B cell (primary cell): ENCODE results near the gene IRGC. TPM values are rescaled to one million over a fixed set of nuclear protein-coding genes. Genes with fewer than 3 reads are reported as not detected.

Experiments used
- ATAC-seq: fragments of 200-7000 bp; cut with Tn5 transposase; one replicate; pipeline ENCODE4 v1.10.0; 2021; ENCODE audit warnings: low read depth, mild to moderate bottlenecking, moderate number of reproducible peaks, moderate library complexity
- CTCF ChIA-PET: fragments of 350-600 bp; sonication (Branson Sonifier 250); formaldehyde crosslinking; loops from one replicate; lab custom pipeline; 2021; ENCODE audit warnings: antibody characterized with exemption, inconsistent platforms; lab: Charles Lee
- POLR2A ChIA-PET: fragments of 350-600 bp; sonication (Branson Sonifier 250); formaldehyde crosslinking; loops from one replicate; lab custom pipeline; 2021; ENCODE audit warnings: antibody characterized with exemption; lab: Charles Lee
- DNase-seq: peaks from one replicate; pipeline ENCODE4 v3.0.0; 2013
- H2AFZ ChIP-seq: 2 replicates; pipeline ENCODE4 v1.6.1; 2012; ENCODE audit warnings: mild to moderate bottlenecking, low read depth, low read length; ENCODE audit not compliant: insufficient read depth, poor library complexity, severe bottlenecking
- H3K27ac ChIP-seq, 2 donors: 1 replicate in 1 of 2; 2 replicates in 1 of 2; pipeline ENCODE4 v1.5.1; 2012 to 2013; ENCODE audit warnings: low read length in 2 of 2, mild to moderate bottlenecking in 2 of 2, moderate library complexity in 1 of 2
- H3K27me3 ChIP-seq, 4 experiments: fragments of 200-600 bp in 1 of 4; sonication (generic) in 1 of 4; replicated peaks in 1 of 4; 1 replicate in 2 of 4; 2 replicates in 2 of 4; pipeline versions ENCODE4 v1.6.1 to v1.7.0; 2013 to 2016; ENCODE audit warnings: low read length in 3 of 4, mild to moderate bottlenecking in 2 of 4, mixed read lengths in 1 of 4, moderate library complexity in 1 of 4; ENCODE audit not compliant: insufficient read depth in 4 of 4, control insufficient read depth in 3 of 4; ENCODE audit errors: control extremely low read depth in 1 of 4
- H3K36me3 ChIP-seq, 2 experiments: replicated peaks in 1 of 2; 1 replicate in 1 of 2; 2 replicates in 1 of 2; pipeline versions ENCODE4 v1.6.1 to v1.7.1; 2013; ENCODE audit warnings: low read length in 1 of 2; ENCODE audit not compliant: insufficient read depth in 2 of 2, control insufficient read depth in 1 of 2; ENCODE audit errors: control extremely low read depth in 1 of 2, extremely low read depth in 1 of 2
- H3K4me1 ChIP-seq, 2 donors: fragments of 200-600 bp in 1 of 2; sonication (generic) in 1 of 2; 1 replicate in 1 of 2; 2 replicates in 1 of 2; pipeline versions ENCODE4 v1.5.1 to v1.6.1; 2013 to 2017; ENCODE audit warnings: low read length in 2 of 2; ENCODE audit not compliant: control insufficient read depth in 2 of 2, insufficient read depth in 2 of 2
- H3K4me2 ChIP-seq: replicated peaks from 2 replicates; pipeline ENCODE3; 2012; ENCODE audit warnings: mild to moderate bottlenecking, low read depth, low read length; ENCODE audit not compliant: poor library complexity, severe bottlenecking
- H3K4me3 ChIP-seq, 5 experiments: fragments of 200-600 bp in 1 of 5; sonication (generic) in 1 of 5; 1 replicate in 3 of 5; 2 replicates in 2 of 5; pipeline versions ENCODE4 v1.5.1 to v1.7.0; 2011 to 2016; ENCODE audit warnings: low read length in 4 of 5, mild to moderate bottlenecking in 4 of 5, low read depth in 2 of 5, control low read depth in 1 of 5, moderate library complexity in 1 of 5; ENCODE audit not compliant: insufficient read depth in 1 of 5; ENCODE audit errors: control extremely low read depth in 1 of 5, extremely low read depth in 1 of 5
- H3K79me2 ChIP-seq: fragments of 200-600 bp; sonication (generic); one replicate; pipeline ENCODE4 v1.6.0; 2016; ENCODE audit warnings: low read length; ENCODE audit not compliant: control insufficient read depth, insufficient read depth
- H3K9ac ChIP-seq: fragments of 200-600 bp; sonication (generic); 2 replicates; pipeline ENCODE4 v1.6.1; 2017; ENCODE audit warnings: mild to moderate bottlenecking, low read length, moderate library complexity
- H3K9me3 ChIP-seq, 3 donors: one replicate each; pipeline versions ENCODE4 v1.6.1 to v1.7.1; 2013; ENCODE audit warnings: low read length in 2 of 3; ENCODE audit not compliant: control insufficient read depth in 2 of 3, insufficient read depth in 1 of 3; ENCODE audit errors: control extremely low read depth in 1 of 3
- H4K20me1 ChIP-seq: 2 replicates; pipeline ENCODE4 v1.6.0; 2012; ENCODE audit warnings: mild to moderate bottlenecking, low read length; ENCODE audit not compliant: insufficient read depth, control insufficient read depth, poor library complexity, severe bottlenecking
- H3K27ac Mint-ChIP-seq: one replicate; pipeline ENCODE4 v1.8.0; 2021; ENCODE audit warnings: mixed read lengths
- H3K27me3 Mint-ChIP-seq: one replicate; pipeline ENCODE4 v1.8.0; 2021; ENCODE audit warnings: mixed read lengths
- H3K4me1 Mint-ChIP-seq: one replicate; pipeline ENCODE4 v1.8.0; 2021; ENCODE audit warnings: mixed read lengths
- H3K4me3 Mint-ChIP-seq: one replicate; pipeline ENCODE4 v1.8.0; 2021; ENCODE audit warnings: mixed read lengths
- H3K9me3 Mint-ChIP-seq: one replicate; pipeline ENCODE4 v1.8.0; 2022; ENCODE audit warnings: mixed read lengths; ENCODE audit not compliant: insufficient read depth
- EZH2 ChIP-seq: IDR thresholded peaks from 2 replicates; pipeline ENCODE4 v1.6.1; 2012; ENCODE audit warnings: borderline replicate concordance, low read depth, mild to moderate bottlenecking, moderate library complexity, low read length; ENCODE audit not compliant: insufficient read depth, poor library complexity, severe bottlenecking
- WGBS: methylation state at CpG from one replicate; pipeline ENCODE4 v1.1.5; 2013; ENCODE audit warnings: missing lambda C conversion rate; ENCODE audit not compliant: insufficient coverage; 5-methylcytosine and 5-hydroxymethylcytosine counted together
- intact Hi-C: fragments of 100-400 bp; cut with micrococcal nuclease; formaldehyde crosslinking; loops from one replicate; pipeline ENCODE4 v1.10.0; 2022
- polyA plus RNA-seq: library from polyadenylated mRNA; depleted of rRNA; stranded (reverse); fragments of >200 nt; gene quantifications from 2 replicates; pipeline ENCODE4 v1.2.3, GENCODE V29; 2012
- total RNA-seq, 2 donors: library from RNA; stranded (reverse); fragments of 120-200 nt in 1 of 2; gene quantifications; 1 replicate in 1 of 2; 2 replicates in 1 of 2; pipeline versions ENCODE4 v1.2.3 to v1.2.4, GENCODE V29; 2013 to 2022
- TF ChIP-seq, protein P1 (sequence below): fragments of 200-600 bp; IDR thresholded peaks from one replicate; pipeline ENCODE4 v1.8.0; 2022; ENCODE audit warnings: antibody characterized with exemption, mild to moderate bottlenecking

IRGC gene
- total and polyA plus RNA-seq, 2 donors (not counting 1 experiment from before 2014, with no cell fraction given): not detected

DNA sequence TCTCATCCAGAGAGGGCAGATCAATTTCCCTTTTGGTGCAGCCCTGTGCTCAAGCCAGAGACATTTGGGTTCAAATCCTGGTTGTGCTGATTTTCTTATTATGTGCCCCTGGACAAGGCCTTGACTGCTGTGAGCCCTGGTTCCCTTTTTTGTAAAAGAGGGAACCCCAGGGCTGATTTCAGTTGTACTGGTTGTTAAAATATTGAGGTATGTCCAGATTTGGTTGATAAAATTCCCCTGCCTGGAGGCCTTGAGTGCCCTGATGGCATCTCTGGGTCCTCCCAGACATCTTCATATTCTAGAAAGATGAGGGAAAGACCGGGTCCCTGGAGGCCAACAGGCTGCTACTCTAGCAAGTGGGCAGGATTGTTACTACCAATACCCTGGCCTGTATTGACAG is 31.6 kb upstream of the IRGC start:
- H3K4me3 ChIP-seq: no peak overlapping the region
- no peaks in the 10 kb centered on the region for H3K79me2 ChIP-seq
- WGBS: 67% methylated on average over 1 of the region's 1 CpG
- no peaks in the 10 kb centered on the region for H3K4me1 Mint-ChIP-seq
- DNase-seq: no peak
- H3K27ac Mint-ChIP-seq: no peak overlapping the region
- H3K4me2 ChIP-seq: no peak overlapping the region
- H3K27ac ChIP-seq: no peak overlapping the region
- ChIA-PET CTCF (no interaction called here), POLR2A (interaction anchor here (0.6 kb wide), 1 partner anchor 17 kb away, joined by 5 read pairs; no protein-coding TSS in a partner anchor)
- no peaks in the 10 kb centered on the region for H4K20me1 ChIP-seq
- intact Hi-C loops: no loop called here
- H3K9me3 ChIP-seq: no peaks in the 10 kb centered on the region
- no peaks in the 10 kb centered on the region for H3K27me3 Mint-ChIP-seq
- no peak for ATAC-seq
- no peaks in the 10 kb centered on the region for H3K9me3 Mint-ChIP-seq
- no peak overlapping the region for H2AFZ ChIP-seq
- no peak overlapping the region for H3K4me3 Mint-ChIP-seq
- TF ChIP-seq, protein P1, sequence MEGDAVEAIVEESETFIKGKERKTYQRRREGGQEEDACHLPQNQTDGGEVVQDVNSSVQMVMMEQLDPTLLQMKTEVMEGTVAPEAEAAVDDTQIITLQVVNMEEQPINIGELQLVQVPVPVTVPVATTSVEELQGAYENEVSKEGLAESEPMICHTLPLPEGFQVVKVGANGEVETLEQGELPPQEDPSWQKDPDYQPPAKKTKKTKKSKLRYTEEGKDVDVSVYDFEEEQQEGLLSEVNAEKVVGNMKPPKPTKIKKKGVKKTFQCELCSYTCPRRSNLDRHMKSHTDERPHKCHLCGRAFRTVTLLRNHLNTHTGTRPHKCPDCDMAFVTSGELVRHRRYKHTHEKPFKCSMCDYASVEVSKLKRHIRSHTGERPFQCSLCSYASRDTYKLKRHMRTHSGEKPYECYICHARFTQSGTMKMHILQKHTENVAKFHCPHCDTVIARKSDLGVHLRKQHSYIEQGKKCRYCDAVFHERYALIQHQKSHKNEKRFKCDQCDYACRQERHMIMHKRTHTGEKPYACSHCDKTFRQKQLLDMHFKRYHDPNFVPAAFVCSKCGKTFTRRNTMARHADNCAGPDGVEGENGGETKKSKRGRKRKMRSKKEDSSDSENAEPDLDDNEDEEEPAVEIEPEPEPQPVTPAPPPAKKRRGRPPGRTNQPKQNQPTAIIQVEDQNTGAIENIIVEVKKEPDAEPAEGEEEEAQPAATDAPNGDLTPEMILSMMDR: no peak
- TF ChIP-seq EZH2: no peak
- no peak overlapping the region for H3K9ac ChIP-seq
- H3K27me3 ChIP-seq: peaks cover 0 to 4% (median 0%) of the 10 kb centered on the region in 4 experiments
- no peaks in the 10 kb centered on the region for H3K36me3 ChIP-seq
- no peaks in the 10 kb centered on the region for H3K4me1 ChIP-seq

GRCh38 chr19:43687660-43687997 is 28.2 kb upstream of the IRGC start:
- Histone ChIP-seq H3K36me3 (no peaks in the 10 kb centered on the region), H3K4me1 (no peaks in the 10 kb centered on the region), H3K27ac (no peak overlapping the region), H3K27me3 (peaks cover 0 to 4% (median 0%) of the 10 kb centered on the region in 4 experiments), H3K9ac (no peak overlapping the region), H3K79me2 (no peaks in the 10 kb centered on the region), H4K20me1 (no peaks in the 10 kb centered on the region), H3K9me3 (peaks cover 2 to 21% (median 14%) of the 10 kb centered on the region in 3 donors), H3K4me3 (no peak overlapping the region), H2AFZ (no peak overlapping the region), H3K4me2 (no peak overlapping the region)
- DNase-seq (no peak), ATAC-seq (no peak)
- 80% methylated on average over 1 of the region's 1 CpG for WGBS
- ChIA-PET POLR2A (no interaction called here), CTCF (no interaction called here)
- intact Hi-C loops: no loop called here
- Mint-ChIP-seq H3K4me3 (no peak overlapping the region), H3K27me3 (no peaks in the 10 kb centered on the region), H3K4me1 (no peaks in the 10 kb centered on the region), H3K27ac (no peak overlapping the region), H3K9me3 (peaks cover 4% of the 10 kb centered on the region)
- TF ChIP-seq, protein P1: no peak
- TF ChIP-seq EZH2: no peak
